ENCODE measurements around the gene IGLL1. TPM values are rescaled to one million over a fixed set of nuclear protein-coding genes. Genes with fewer than 3 reads are reported as not detected.

IGLL1 gene
- total RNA-seq, 1 donor, result not detected

- no peak overlapping the region for H3K4me3 ChIP-seq (ENCODE audit: insufficient read depth, low read length)
- no peak overlapping the region for H3K4me2 ChIP-seq (ENCODE audit: insufficient read depth, low read length)
- no peaks in the 10 kb centered on the region for H3K27me3 ChIP-seq (ENCODE audit: insufficient read depth, low read length)
- TF ChIP-seq CTCF (IDR thresholded peaks at IDR 0.05; ENCODE audit: extremely low read depth, low read depth, low read length), result no peak
- no peaks in the 10 kb centered on the region for H3K4me1 ChIP-seq (ENCODE audit: insufficient read depth, low read length)
- DNase-seq (ENCODE audit: insufficient read length, low spot score, missing footprints), result peak; percentile 83
- no peaks in the 10 kb centered on the region for H3K79me2 ChIP-seq (ENCODE audit: insufficient read depth, low read length)
- H3K27ac ChIP-seq (ENCODE audit: low read depth, low read length), result no peak overlapping the region
- no peaks in the 10 kb centered on the region for H3K9me3 ChIP-seq (ENCODE audit: low read depth, low read length)
- H2AFZ ChIP-seq (ENCODE audit: low read length), result no peak overlapping the region
- no peaks in the 10 kb centered on the region for H4K20me1 ChIP-seq (ENCODE audit: insufficient read depth, low read length)
- H3K36me3 ChIP-seq (ENCODE audit: insufficient read depth, low read length), result no peaks in the 10 kb centered on the region
These were observed 22.6 kb downstream of the IGLL1 start for GRCh38 chr22:23557467-23557866.

- TF ChIP-seq CTCF (IDR thresholded peaks at IDR 0.05; ENCODE audit: extremely low read depth, low read depth, low read length), result no peak
- no peak for DNase-seq (ENCODE audit: insufficient read length, low spot score, missing footprints)
- no peaks in the 10 kb centered on the region for H3K4me1 ChIP-seq (ENCODE audit: insufficient read depth, low read length)
- H3K9me3 ChIP-seq (ENCODE audit: low read depth, low read length), result no peaks in the 10 kb centered on the region
- no peak overlapping the region for H3K4me3 ChIP-seq (ENCODE audit: insufficient read depth, low read length)
- H3K79me2 ChIP-seq (ENCODE audit: insufficient read depth, low read length), result no peaks in the 10 kb centered on the region
- no peaks in the 10 kb centered on the region for H3K36me3 ChIP-seq (ENCODE audit: insufficient read depth, low read length)
- H3K4me2 ChIP-seq (ENCODE audit: insufficient read depth, low read length), result no peak overlapping the region
- H3K27me3 ChIP-seq (ENCODE audit: insufficient read depth, low read length), result no peaks in the 10 kb centered on the region
- no peak overlapping the region for H3K27ac ChIP-seq (ENCODE audit: low read depth, low read length)
- H2AFZ ChIP-seq (ENCODE audit: low read length), result no peak overlapping the region
- H4K20me1 ChIP-seq (ENCODE audit: insufficient read depth, low read length), result no peaks in the 10 kb centered on the region
These were observed 23.1 kb downstream of the IGLL1 start for GRCh38 chr22:23557036-23557435.

GRCh38 chr22:23556026-23556620, 24.0 kb downstream of the IGLL1 start:
- H3K36me3 ChIP-seq (ENCODE audit: insufficient read depth, low read length), result no peaks in the 10 kb centered on the region
- TF ChIP-seq CTCF (IDR thresholded peaks at IDR 0.05; ENCODE audit: extremely low read depth, low read depth, low read length), result no peak
- no peak for DNase-seq (ENCODE audit: insufficient read length, low spot score, missing footprints)
- H3K4me3 ChIP-seq (ENCODE audit: insufficient read depth, low read length), result no peak overlapping the region
- no peaks in the 10 kb centered on the region for H3K4me1 ChIP-seq (ENCODE audit: insufficient read depth, low read length)
- H3K9me3 ChIP-seq (ENCODE audit: low read depth, low read length), result no peaks in the 10 kb centered on the region
- H3K27me3 ChIP-seq (ENCODE audit: insufficient read depth, low read length), result no peaks in the 10 kb centered on the region
- no peaks in the 10 kb centered on the region for H4K20me1 ChIP-seq (ENCODE audit: insufficient read depth, low read length)
- H3K27ac ChIP-seq (ENCODE audit: low read depth, low read length), result no peak overlapping the region
- no peaks in the 10 kb centered on the region for H3K79me2 ChIP-seq (ENCODE audit: insufficient read depth, low read length)
- H3K4me2 ChIP-seq (ENCODE audit: insufficient read depth, low read length), result no peak overlapping the region
- H2AFZ ChIP-seq (ENCODE audit: low read length), result no peak overlapping the region

- Histone ChIP-seq H3K4me3 (ENCODE audit: insufficient read depth, low read length) (no peak overlapping the region), H3K9me3 (ENCODE audit: low read depth, low read length) (no peaks in the 10 kb centered on the region), H4K20me1 (ENCODE audit: insufficient read depth, low read length) (no peaks in the 10 kb centered on the region), H3K27ac (ENCODE audit: low read depth, low read length) (no peak overlapping the region), H3K36me3 (ENCODE audit: insufficient read depth, low read length) (no peaks in the 10 kb centered on the region), H2AFZ (ENCODE audit: low read length) (no peak overlapping the region), H3K27me3 (ENCODE audit: insufficient read depth, low read length) (no peaks in the 10 kb centered on the region), H3K4me1 (ENCODE audit: insufficient read depth, low read length) (no peaks in the 10 kb centered on the region), H3K4me2 (ENCODE audit: insufficient read depth, low read length) (no peak overlapping the region), H3K79me2 (ENCODE audit: insufficient read depth, low read length) (no peaks in the 10 kb centered on the region)
- no peak for DNase-seq (ENCODE audit: insufficient read length, low spot score, missing footprints)
- TF ChIP-seq CTCF (IDR thresholded peaks at IDR 0.05; ENCODE audit: extremely low read depth, low read depth, low read length), result no peak
These were observed 25.0 kb downstream of the IGLL1 start for GRCh38 chr22:23555118-23555517.
